ENCODE measurements around the gene CSN3. TPM values are rescaled to one million over a fixed set of nuclear protein-coding genes. Genes with fewer than 3 reads are reported as not detected.

CSN3 gene
- polyA plus RNA-seq, 1 donor from 2014 or later: not detected

- H3K27me3 ChIP-seq (ENCODE audit: insufficient read depth, low read depth, low read length): no peaks in the 10 kb centered on the region
- H3K9me3 ChIP-seq (ENCODE audit: low read length): no peaks in the 10 kb centered on the region
- H3K9ac ChIP-seq (ENCODE audit: low read length): no peak overlapping the region
- H2AFZ ChIP-seq (ENCODE audit: low read depth, low read length): no peak overlapping the region
- H3F3A ChIP-seq (ENCODE audit: insufficient read depth, low read length, poor library complexity, severe bottlenecking): no peaks in the 10 kb centered on the region
- H3K36me3 ChIP-seq (ENCODE audit: insufficient read depth, low read length): no peaks in the 10 kb centered on the region
- no peaks in the 10 kb centered on the region for H3K9me2 ChIP-seq (ENCODE audit: insufficient read depth, low read length)
- H4K20me1 ChIP-seq (ENCODE audit: insufficient read depth): no peaks in the 10 kb centered on the region
- no peak overlapping the region for H3K4me2 ChIP-seq (ENCODE audit: low read length)
- no peaks in the 10 kb centered on the region for H3K79me2 ChIP-seq (replicated peaks; ENCODE audit: insufficient read depth, low read length)
- no peak overlapping the region for H3K4me3 ChIP-seq (ENCODE audit: low read length)
- H3K27ac ChIP-seq (ENCODE audit: low read length): no peak overlapping the region
- no peak for TF ChIP-seq CTCF (IDR thresholded peaks at IDR 0.05; ENCODE audit: poor library complexity, severe bottlenecking)
- TF ChIP-seq POLR2AphosphoS5 (IDR thresholded peaks at IDR 0.05): no peak
- TF ChIP-seq TAF1 (IDR thresholded peaks at IDR 0.05; ENCODE audit: low read depth): no peak
- no peak for TF ChIP-seq EP300 (conservative IDR thresholded peaks at IDR 0.05; ENCODE audit: poor library complexity, severe bottlenecking)
- no peak for TF ChIP-seq SMC3 (conservative IDR thresholded peaks at IDR 0.05; ENCODE audit: poor library complexity)
- TF ChIP-seq RAD21 (conservative IDR thresholded peaks at IDR 0.05): no peak
- TF ChIP-seq MXI1 (conservative IDR thresholded peaks at IDR 0.05; ENCODE audit: poor library complexity, severe bottlenecking): no peak
- TF ChIP-seq EZH2 (IDR thresholded peaks at IDR 0.05; ENCODE audit: borderline replicate concordance, insufficient read depth, low read length, poor library complexity, severe bottlenecking): no peak
Observed at GRCh38 chr4:70288651-70289050, 46.3 kb downstream of the CSN3 start.

- H4K20me1 ChIP-seq (ENCODE audit: insufficient read depth): no peaks in the 10 kb centered on the region
- H3K4me2 ChIP-seq (ENCODE audit: low read length): no peak overlapping the region
- no peaks in the 10 kb centered on the region for H3K79me2 ChIP-seq (replicated peaks; ENCODE audit: insufficient read depth, low read length)
- no peaks in the 10 kb centered on the region for H3F3A ChIP-seq (ENCODE audit: insufficient read depth, low read length, poor library complexity, severe bottlenecking)
- H3K4me3 ChIP-seq (ENCODE audit: low read length): no peak overlapping the region
- no peaks in the 10 kb centered on the region for H3K9me3 ChIP-seq (ENCODE audit: low read length)
- H3K27me3 ChIP-seq (ENCODE audit: insufficient read depth, low read depth, low read length): no peaks in the 10 kb centered on the region
- no peak overlapping the region for H2AFZ ChIP-seq (ENCODE audit: low read depth, low read length)
- H3K36me3 ChIP-seq (ENCODE audit: insufficient read depth, low read length): no peaks in the 10 kb centered on the region
- H3K27ac ChIP-seq (ENCODE audit: low read length): no peak overlapping the region
- no peaks in the 10 kb centered on the region for H3K9me2 ChIP-seq (ENCODE audit: insufficient read depth, low read length)
- TF ChIP-seq EZH2 (IDR thresholded peaks at IDR 0.05; ENCODE audit: borderline replicate concordance, insufficient read depth, low read length, poor library complexity, severe bottlenecking) (no peak), REST (IDR thresholded peaks at IDR 0.05; ENCODE audit: borderline replicate concordance) (no peak), SMC3 (conservative IDR thresholded peaks at IDR 0.05; ENCODE audit: poor library complexity) (no peak), RAD21 (conservative IDR thresholded peaks at IDR 0.05) (no peak), CTCF (IDR thresholded peaks at IDR 0.05; ENCODE audit: poor library complexity, severe bottlenecking) (no peak), EP300 (conservative IDR thresholded peaks at IDR 0.05; ENCODE audit: poor library complexity, severe bottlenecking) (no peak), MXI1 (conservative IDR thresholded peaks at IDR 0.05; ENCODE audit: poor library complexity, severe bottlenecking) (no peak), TAF1 (IDR thresholded peaks at IDR 0.05; ENCODE audit: low read depth) (no peak), POLR2AphosphoS5 (IDR thresholded peaks at IDR 0.05) (no peak)
- H3K9ac ChIP-seq (ENCODE audit: low read length): no peak overlapping the region
Observed at GRCh38 chr4:70291341-70291740, 48.9 kb downstream of the CSN3 start.
